Ovary (tissue), 3 donors: ENCODE measurements around the gene ANKMY1.

ENCODE experiments used
- CTCF ChIP-seq, 3 donors: fragments of 450-650 bp in 2 of 3; fragments of 200-600 bp in 1 of 3; IDR thresholded peaks; one replicate each; pipeline versions ENCODE4 v1.5.1 to v1.8.0; 2016 to 2022; ENCODE audit warnings: antibody characterized with exemption in 3 of 3, mild to moderate bottlenecking in 1 of 3
- POLR2A ChIP-seq: fragments of 450-650 bp; IDR thresholded peaks from one replicate; pipeline ENCODE4 v1.6.1; 2017; ENCODE audit warnings: antibody characterized with exemption, mild to moderate bottlenecking, moderate library complexity
- donor health status: DM: no; HTN: no; CAD: no.

GRCh38 chr2:240579071-240579762 is 21.4 kb upstream of the ANKMY1 start:
- TF ChIP-seq CTCF (IDR thresholded peaks at IDR 0.05) (no peak), POLR2A (no peak)
